GM23338 (cell line): Measurements from ENCODE around the gene CACNA2D1. TPM values are rescaled to one million over a fixed set of nuclear protein-coding genes. Genes with fewer than 3 reads are reported as not detected.

ENCODE experiments used
- ATAC-seq: fragments of 200-7000 bp; cut with Tn5 transposase; 3 replicates; pipeline ENCODE4 v1.9.1; 2020
- DNase-seq: peaks from one replicate; pipeline ENCODE4 v3.0.0-alpha.2; 2015; ENCODE audit warnings: low spot score
- H2AFZ ChIP-seq: fragments of 200-600 bp; sonication (generic); 2 replicates; pipeline ENCODE4 v1.8.0; 2016; ENCODE audit warnings: antibody characterized with exemption, mild to moderate bottlenecking, moderate library complexity
- H3F3A ChIP-seq: fragments of 200-600 bp; sonication (generic); replicated peaks from 2 replicates; pipeline ENCODE4 v1.8.0; 2017; ENCODE audit warnings: antibody characterized with exemption, mixed run types, low read depth
- H3K27ac ChIP-seq: fragments of 200-600 bp; sonication (generic); 2 replicates; pipeline ENCODE4 v1.6.1; 2016; ENCODE audit warnings: low read depth
- H3K27me3 ChIP-seq: fragments of 200-600 bp; sonication (generic); 2 replicates; pipeline ENCODE4 v1.8.0; 2016; ENCODE audit warnings: mild to moderate bottlenecking, mixed run types, moderate library complexity; ENCODE audit not compliant: insufficient read depth
- H3K36me3 ChIP-seq: fragments of 200-600 bp; sonication (generic); 2 replicates; pipeline ENCODE4 v1.8.0; 2016; ENCODE audit warnings: mild to moderate bottlenecking; ENCODE audit not compliant: insufficient read depth
- H3K4me1 ChIP-seq: fragments of 200-600 bp; sonication (generic); 2 replicates; pipeline ENCODE4 v1.8.0; 2016; ENCODE audit warnings: mild to moderate bottlenecking, moderate library complexity; ENCODE audit not compliant: insufficient read depth
- H3K4me2 ChIP-seq: fragments of 200-600 bp; sonication (generic); 2 replicates; pipeline ENCODE4 v1.7.1; 2017; ENCODE audit warnings: mixed run types
- H3K4me3 ChIP-seq: fragments of 200-600 bp; sonication (generic); 2 replicates; pipeline ENCODE4 v1.6.1; 2016; ENCODE audit warnings: mixed run types
- H3K79me2 ChIP-seq: fragments of 200-600 bp; sonication (generic); replicated peaks from 2 replicates; pipeline ENCODE4 v1.8.0; 2017; ENCODE audit warnings: mild to moderate bottlenecking; ENCODE audit not compliant: insufficient read depth
- H3K9me2 ChIP-seq: fragments of 200-600 bp; sonication (generic); 2 replicates; pipeline ENCODE4 v1.8.0; 2017; ENCODE audit not compliant: insufficient read depth
- H4K20me1 ChIP-seq: fragments of 200-600 bp; sonication (generic); replicated peaks from 2 replicates; pipeline ENCODE4 v1.8.0; 2017; ENCODE audit warnings: mild to moderate bottlenecking; ENCODE audit not compliant: insufficient read depth
- H3K27ac Mint-ChIP-seq: 2 replicates; pipeline ENCODE4 v1.8.0; 2020; ENCODE audit warnings: inconsistent platforms, mild to moderate bottlenecking, moderate library complexity, mixed read lengths
- H3K27me3 Mint-ChIP-seq: 3 replicates; pipeline ENCODE4 v1.8.0; 2022; ENCODE audit warnings: low read depth, mild to moderate bottlenecking, moderate library complexity, mixed read lengths, inconsistent platforms; ENCODE audit not compliant: insufficient read depth, poor library complexity
- H3K36me3 Mint-ChIP-seq: 3 replicates; pipeline ENCODE4 v1.8.0; 2021; ENCODE audit warnings: low read depth, mild to moderate bottlenecking, inconsistent platforms, moderate library complexity, mixed read lengths
- H3K4me1 Mint-ChIP-seq: 3 replicates; pipeline ENCODE4 v1.8.0; 2020; ENCODE audit warnings: mild to moderate bottlenecking, inconsistent platforms, mixed read lengths
- H3K4me3 Mint-ChIP-seq: 3 replicates; pipeline ENCODE4 v1.8.0; 2021; ENCODE audit warnings: moderate library complexity, mild to moderate bottlenecking, inconsistent platforms, mixed read lengths
- H3K9me3 Mint-ChIP-seq: 3 replicates; pipeline ENCODE4 v1.8.0; 2020; ENCODE audit warnings: moderate library complexity, mild to moderate bottlenecking, inconsistent platforms, mixed read lengths
- CREB1 ChIP-seq: fragments of 250-450 bp; sonication (Bioruptor Pico); IDR thresholded peaks from 2 replicates; pipeline ENCODE4 v1.5.0; 2020; ENCODE audit warnings: low read depth, mild to moderate bottlenecking, moderate library complexity
- CTCF ChIP-seq, 2 experiments: fragments of 200-600 bp in 1 of 2; sonication (generic) in 1 of 2; conservative IDR thresholded peaks; 2 replicates each; pipeline versions ENCODE4 v1.5.1 to v1.6.1; 2016 to 2017; ENCODE audit warnings: antibody characterized with exemption in 2 of 2, low read depth in 2 of 2, mild to moderate bottlenecking in 2 of 2, moderate library complexity in 1 of 2
- ETS1 ChIP-seq: IDR thresholded peaks from 2 replicates; pipeline ENCODE4 v1.6.1; 2016; ENCODE audit warnings: antibody characterized with exemption
- EZH2 ChIP-seq: fragments of 200-600 bp; sonication (generic); IDR thresholded peaks from one replicate; pipeline ENCODE4 v1.8.0; 2017; ENCODE audit warnings: antibody characterized with exemption, mild to moderate bottlenecking, low read depth; ENCODE audit not compliant: unreplicated experiment
- EZH2phosphoT487 ChIP-seq: fragments of 200-600 bp; sonication (generic); IDR thresholded peaks from one replicate; pipeline ENCODE4 v1.8.1; 2018; ENCODE audit warnings: antibody characterized with exemption; ENCODE audit not compliant: unreplicated experiment
- JUNB ChIP-seq: IDR thresholded peaks from one replicate; pipeline ENCODE4 v1.6.1; 2016; ENCODE audit warnings: antibody characterized with exemption; ENCODE audit not compliant: unreplicated experiment
- NANOG ChIP-seq: IDR thresholded peaks from 2 replicates; pipeline ENCODE4 v1.6.1; 2016; ENCODE audit warnings: antibody characterized with exemption, borderline replicate concordance
- POLR2AphosphoS5 ChIP-seq: IDR thresholded peaks from 2 replicates; pipeline ENCODE4 v1.6.1; 2016; ENCODE audit warnings: antibody characterized with exemption, low read depth
- REST ChIP-seq: IDR thresholded peaks from one replicate; pipeline ENCODE4 v1.6.1; 2018; ENCODE audit warnings: antibody characterized with exemption; ENCODE audit not compliant: unreplicated experiment
- STAT1 ChIP-seq: IDR thresholded peaks from one replicate; pipeline ENCODE4 v1.6.1; 2016; ENCODE audit warnings: antibody characterized with exemption; ENCODE audit not compliant: unreplicated experiment
- ZNF114 ChIP-seq: fragments of 250-450 bp; sonication (Bioruptor Pico); IDR thresholded peaks from 2 replicates; pipeline ENCODE4 v1.5.0; 2020; ENCODE audit warnings: mild to moderate bottlenecking, moderate library complexity
- ZNF331 ChIP-seq: fragments of 250-450 bp; sonication (Bioruptor Pico); IDR thresholded peaks from 2 replicates; pipeline ENCODE4 v1.5.0; 2020; ENCODE audit warnings: low read depth, mild to moderate bottlenecking, moderate library complexity
- ZNF462 ChIP-seq: fragments of 250-450 bp; sonication (Bioruptor Pico); IDR thresholded peaks from 2 replicates; pipeline ENCODE4 v1.5.0; 2020; ENCODE audit warnings: mild to moderate bottlenecking, moderate library complexity
- polyA plus RNA-seq: library from polyadenylated mRNA; unstranded; fragments of >200 nt; fragmentation: Nextera tagmentation; extraction: Ambion mirVana; gene quantifications from 2 replicates; pipeline ENCODE4 v1.2.1, GENCODE V29; 2016
- total RNA-seq: library from RNA; depleted of rRNA; stranded (reverse); fragments of >200 nt; shearing (Covaris generic); gene quantifications from 2 replicates; pipeline ENCODE4 v1.2.3, GENCODE V29; 2014

Gene CACNA2D1
- total and polyA plus RNA-seq, 2 experiments from 2014 or later = 7.0 to 20.4 TPM

- H2AFZ ChIP-seq = no peak overlapping the region
- DNase-seq (no peak), ATAC-seq (no peak)
- no peaks in the 10 kb centered on the region for H3K27me3 ChIP-seq
- H3K79me2 ChIP-seq = peaks cover 17% of the 10 kb centered on the region; the same call in 1 of the 2 replicates
- H3K27ac ChIP-seq = no peak overlapping the region
- H3K4me1 ChIP-seq = no peaks in the 10 kb centered on the region; the same call in 1 of the 2 replicates
- Mint-ChIP-seq H3K4me1 (peaks cover 13% of the 10 kb centered on the region; the same call in 2 of the 3 replicates), H3K36me3 (peaks cover 7% of the 10 kb centered on the region; the same call in 2 of the 3 replicates), H3K27ac (no peak overlapping the region), H3K4me3 (no peak overlapping the region), H3K27me3 (peaks cover 3% of the 10 kb centered on the region), H3K9me3 (no peaks in the 10 kb centered on the region; the same call in 2 of the 3 replicates)
- no peak overlapping the region for H3K4me3 ChIP-seq
- H3K36me3 ChIP-seq = no peaks in the 10 kb centered on the region
- H3K4me2 ChIP-seq = no peak overlapping the region
- TF ChIP-seq REST = no peak
- TF ChIP-seq POLR2AphosphoS5 = no peak
- no peak for TF ChIP-seq EZH2
- no peak for TF ChIP-seq ZNF331 (CRISPR knock-in tag)
- TF ChIP-seq ETS1 = no peak
- TF ChIP-seq CREB1 (CRISPR knock-in tag) = no peak
- no peak for TF ChIP-seq STAT1
- TF ChIP-seq ZNF462 = no peak
- TF ChIP-seq ZNF114 (CRISPR knock-in tag) = no peak
- no peak for TF ChIP-seq EZH2phosphoT487
- TF ChIP-seq JUNB = no peak
- TF ChIP-seq NANOG = no peak
- TF ChIP-seq CTCF (conservative IDR thresholded peaks at IDR 0.05; ENCODE audit: low read depth in 2 of 2) = no peak
- H3F3A ChIP-seq = no peaks in the 10 kb centered on the region
- H4K20me1 ChIP-seq = no peaks in the 10 kb centered on the region
- H3K9me2 ChIP-seq = no peaks in the 10 kb centered on the region
These were observed 27.2 kb downstream of the CACNA2D1 start for GRCh38 chr7:82416402-82416801.
